Activated naive CD8-positive, alpha-beta T cell treated with anti-CD3 and anti-CD28 coated beads for 36 hours (primary cell): ENCODE measurements around the gene KIF5C. TPM values are rescaled to one million over a fixed set of nuclear protein-coding genes. Genes with fewer than 3 reads are reported as not detected.
A peak's percentile ranks its signal among the peaks of the same experiment; 100 is the strongest.

Experiments used
- DNase-seq: peaks from one replicate; pipeline ENCODE4 v3.0.0; 2021
- H3K27ac Mint-ChIP-seq: one replicate; pipeline ENCODE4 v1.8.0; 2022; ENCODE audit warnings: mild to moderate bottlenecking, moderate library complexity, mixed read lengths
- H3K27me3 Mint-ChIP-seq: one replicate; pipeline ENCODE4 v1.8.0; 2022; ENCODE audit warnings: mild to moderate bottlenecking, mixed read lengths
- H3K36me3 Mint-ChIP-seq: one replicate; pipeline ENCODE4 v1.8.0; 2021; ENCODE audit warnings: mild to moderate bottlenecking, mixed read lengths
- H3K4me1 Mint-ChIP-seq: one replicate; pipeline ENCODE4 v1.8.0; 2021; ENCODE audit warnings: mixed read lengths
- H3K4me3 Mint-ChIP-seq: one replicate; pipeline ENCODE4 v1.8.0; 2022; ENCODE audit warnings: mild to moderate bottlenecking, moderate library complexity, mixed read lengths
- H3K9me3 Mint-ChIP-seq: one replicate; pipeline ENCODE4 v1.8.0; 2022; ENCODE audit warnings: mixed read lengths
- total RNA-seq, 2 experiments: library from RNA; stranded (reverse); gene quantifications; one replicate each; pipeline ENCODE4 v1.2.3, GENCODE V29; 2021

Gene KIF5C
- total RNA-seq, 2 experiments from 2014 or later = 15.3 to 19.7 TPM

DNA sequence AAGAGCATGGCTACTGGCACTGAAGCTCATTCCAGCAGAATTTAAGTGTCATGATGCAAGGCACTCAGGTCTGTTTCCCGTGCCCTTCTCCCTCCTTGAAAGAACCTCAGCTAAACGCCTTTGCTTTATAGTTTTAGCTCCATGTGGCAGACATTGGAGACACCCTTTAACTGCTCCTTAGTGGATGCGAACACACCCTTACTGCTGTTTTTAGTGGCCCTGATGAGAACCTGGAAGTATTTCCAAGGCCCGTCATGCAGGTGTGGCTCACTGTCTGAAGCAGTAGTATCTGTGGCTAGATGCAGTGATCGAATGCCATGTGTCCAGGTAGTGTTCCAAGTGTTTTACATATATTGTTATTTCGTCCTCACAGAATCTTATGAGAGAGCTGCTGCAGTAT, 28.3 kb downstream of the KIF5C start:
- no peaks in the 10 kb centered on the region for H3K9me3 Mint-ChIP-seq
- H3K4me1 Mint-ChIP-seq = no peaks in the 10 kb centered on the region
- DNase-seq = no peak
- H3K4me3 Mint-ChIP-seq = no peak overlapping the region
- no peak overlapping the region for H3K27ac Mint-ChIP-seq
- H3K36me3 Mint-ChIP-seq = no peaks in the 10 kb centered on the region
- H3K27me3 Mint-ChIP-seq = no peaks in the 10 kb centered on the region

DNA sequence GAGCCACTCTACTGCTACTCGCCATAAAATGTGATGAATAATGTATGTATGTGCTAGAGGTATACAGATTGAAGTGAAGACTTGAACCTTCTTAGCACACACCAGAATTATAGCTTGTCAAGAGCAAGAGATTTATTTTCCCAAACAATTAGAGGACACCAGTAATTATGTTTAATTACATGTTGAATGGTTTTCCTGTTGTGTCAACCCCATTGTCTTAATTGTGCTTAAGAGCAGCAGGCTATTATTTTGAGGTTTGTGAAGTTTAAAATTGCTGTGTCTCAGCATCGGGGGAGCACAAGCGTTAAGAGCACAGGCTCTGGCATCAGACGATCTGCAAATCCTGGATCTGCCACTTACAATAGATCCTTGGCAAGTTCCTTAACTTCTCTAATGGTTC, 29.0 kb downstream of the KIF5C start:
- H3K27ac Mint-ChIP-seq = no peak overlapping the region
- H3K9me3 Mint-ChIP-seq = no peaks in the 10 kb centered on the region

DNA sequence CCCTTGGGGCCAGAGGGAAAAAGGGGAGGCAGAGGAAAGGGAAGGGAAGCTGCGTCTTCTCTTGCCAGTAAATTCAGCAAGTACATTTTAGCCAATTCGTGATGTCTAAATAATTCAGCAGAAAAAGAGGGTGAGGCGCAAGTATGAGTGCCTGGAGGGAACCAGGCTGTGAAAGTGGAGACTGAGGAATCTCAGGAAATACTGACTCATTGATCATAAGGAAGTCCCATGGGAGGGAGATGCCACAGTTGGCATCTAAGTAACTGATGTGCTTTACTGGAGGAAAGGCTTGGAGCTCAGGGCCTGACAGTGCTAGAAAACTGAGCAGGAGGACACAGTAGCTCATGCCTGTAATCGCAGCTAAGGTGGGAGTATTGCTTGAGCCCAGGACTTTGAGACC, 31.1 kb downstream of the KIF5C start:
- no peaks in the 10 kb centered on the region for H3K36me3 Mint-ChIP-seq
- H3K9me3 Mint-ChIP-seq = no peaks in the 10 kb centered on the region
- no peaks in the 10 kb centered on the region for H3K4me1 Mint-ChIP-seq
- no peaks in the 10 kb centered on the region for H3K27me3 Mint-ChIP-seq
- no peak for DNase-seq
- H3K4me3 Mint-ChIP-seq = no peak overlapping the region
- no peak overlapping the region for H3K27ac Mint-ChIP-seq

More for the DNA sequence above, 29.0 kb downstream of the KIF5C start:
- H3K36me3 Mint-ChIP-seq = no peaks in the 10 kb centered on the region
- no peak for DNase-seq
- H3K4me1 Mint-ChIP-seq = no peaks in the 10 kb centered on the region
- no peak overlapping the region for H3K4me3 Mint-ChIP-seq
- no peaks in the 10 kb centered on the region for H3K27me3 Mint-ChIP-seq

DNA sequence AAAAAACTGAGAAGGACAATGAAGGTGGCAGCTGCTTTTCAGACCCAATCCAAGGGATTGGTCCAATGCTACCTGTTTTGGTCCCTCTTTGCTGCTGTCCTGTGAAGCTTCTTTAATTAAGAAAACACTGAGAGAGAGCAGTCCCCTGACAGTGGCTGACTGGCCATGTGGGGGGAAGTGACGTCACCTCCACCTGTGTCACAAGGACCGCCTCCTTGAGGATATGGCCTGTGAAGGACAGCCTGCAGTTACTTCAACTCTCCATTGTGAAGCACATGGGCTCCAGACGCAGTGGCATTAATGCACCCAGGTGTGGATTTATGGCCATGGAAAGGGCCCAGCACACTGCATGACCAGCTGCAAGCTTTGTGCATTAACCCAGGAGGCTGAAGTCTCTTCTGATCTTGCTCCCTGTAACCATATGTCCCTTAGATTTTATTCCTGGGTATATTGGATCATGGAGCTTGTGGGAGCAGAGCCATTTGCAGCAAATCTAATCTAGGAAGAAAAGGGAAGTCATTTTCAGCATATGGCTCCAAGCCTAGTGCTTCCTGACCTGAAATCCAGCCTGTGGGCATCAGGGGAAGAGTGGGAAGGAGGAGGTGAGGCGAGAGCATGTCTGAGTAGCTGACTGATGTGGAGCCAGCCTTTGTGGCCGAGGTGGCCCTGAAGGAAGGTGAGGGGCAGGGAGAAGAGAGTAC, 32.2 kb downstream of the KIF5C start:
- Mint-ChIP-seq H3K4me1 (no peaks in the 10 kb centered on the region), H3K27ac (no peak overlapping the region), H3K4me3 (no peak overlapping the region), H3K9me3 (no peaks in the 10 kb centered on the region), H3K27me3 (no peaks in the 10 kb centered on the region), H3K36me3 (peaks cover 2% of the 10 kb centered on the region)
- DNase-seq = no peak

DNA sequence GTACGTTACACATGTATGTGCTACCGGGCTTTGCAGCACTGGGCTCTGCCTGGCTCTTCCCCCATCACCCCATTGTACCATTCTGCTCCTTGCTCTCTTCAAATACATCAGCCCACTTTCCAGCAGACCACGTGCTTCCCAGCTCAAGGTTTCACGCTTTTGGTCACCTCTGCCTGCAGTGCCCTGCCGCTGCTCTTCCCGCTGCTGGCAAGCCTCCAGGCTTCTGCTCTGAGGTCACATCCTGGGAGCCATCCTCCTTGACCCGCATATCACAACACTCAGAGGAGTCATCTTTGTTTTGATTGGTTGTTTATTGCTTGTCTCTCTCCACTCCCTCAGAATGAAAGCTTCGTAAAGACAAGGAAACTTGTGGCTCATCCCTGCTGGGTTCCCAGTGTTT, 34.1 kb downstream of the KIF5C start:
- Mint-ChIP-seq H3K4me3 (no peak overlapping the region), H3K36me3 (peaks cover 2% of the 10 kb centered on the region), H3K27me3 (no peaks in the 10 kb centered on the region), H3K9me3 (no peaks in the 10 kb centered on the region), H3K4me1 (no peaks in the 10 kb centered on the region), H3K27ac (no peak overlapping the region)
- DNase-seq = no peak

DNA sequence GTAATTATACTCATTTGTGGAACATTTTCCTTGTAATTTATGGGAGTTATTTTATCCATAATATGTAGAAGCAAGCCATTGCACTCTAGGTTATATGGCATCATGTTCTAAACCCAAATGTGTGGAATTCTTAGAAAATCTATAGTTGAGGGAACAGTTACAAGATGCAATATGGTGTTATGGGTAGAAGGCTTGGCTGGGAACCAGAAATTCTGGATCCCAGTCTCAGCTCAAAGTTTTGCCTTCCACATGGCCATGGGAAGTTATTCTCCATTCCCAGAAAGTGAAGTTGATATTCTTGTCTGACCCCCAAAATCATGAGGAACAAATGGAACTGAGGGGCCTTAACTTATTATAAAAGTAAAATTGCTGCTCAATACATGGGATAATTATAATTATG, 38.0 kb downstream of the KIF5C start:
- Mint-ChIP-seq H3K4me3 (no peak overlapping the region), H3K27me3 (no peaks in the 10 kb centered on the region), H3K9me3 (no peaks in the 10 kb centered on the region), H3K4me1 (peaks cover 9% of the 10 kb centered on the region), H3K36me3 (peaks cover 4% of the 10 kb centered on the region), H3K27ac (no peak overlapping the region)
- no peak for DNase-seq

DNA sequence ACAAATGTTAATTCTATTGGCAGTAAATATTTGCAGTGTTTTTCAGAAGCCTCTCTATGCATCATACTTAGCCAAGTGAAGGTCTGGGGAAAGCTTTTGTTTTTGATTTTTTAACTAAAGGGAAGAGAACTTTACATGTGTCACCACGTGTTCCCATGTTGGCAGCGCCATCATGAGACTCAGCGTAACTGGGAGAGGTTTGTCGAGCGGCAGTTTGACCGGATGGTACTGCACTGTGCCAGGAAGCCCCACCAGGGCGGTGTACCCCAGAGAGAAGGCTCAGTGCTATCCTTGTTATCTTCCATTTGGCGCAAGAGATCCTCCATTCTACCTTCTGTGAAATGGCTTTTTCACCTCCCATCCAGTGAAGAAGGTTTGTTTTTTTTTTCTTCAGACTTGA, 38.5 kb downstream of the KIF5C start:
- no peaks in the 10 kb centered on the region for H3K27me3 Mint-ChIP-seq
- H3K4me3 Mint-ChIP-seq = no peak overlapping the region
- H3K9me3 Mint-ChIP-seq = peaks cover 3% of the 10 kb centered on the region
- DNase-seq = no peak
- H3K4me1 Mint-ChIP-seq = peaks cover 9% of the 10 kb centered on the region
- H3K36me3 Mint-ChIP-seq = peaks cover 7% of the 10 kb centered on the region
- H3K27ac Mint-ChIP-seq = no peak overlapping the region

DNA sequence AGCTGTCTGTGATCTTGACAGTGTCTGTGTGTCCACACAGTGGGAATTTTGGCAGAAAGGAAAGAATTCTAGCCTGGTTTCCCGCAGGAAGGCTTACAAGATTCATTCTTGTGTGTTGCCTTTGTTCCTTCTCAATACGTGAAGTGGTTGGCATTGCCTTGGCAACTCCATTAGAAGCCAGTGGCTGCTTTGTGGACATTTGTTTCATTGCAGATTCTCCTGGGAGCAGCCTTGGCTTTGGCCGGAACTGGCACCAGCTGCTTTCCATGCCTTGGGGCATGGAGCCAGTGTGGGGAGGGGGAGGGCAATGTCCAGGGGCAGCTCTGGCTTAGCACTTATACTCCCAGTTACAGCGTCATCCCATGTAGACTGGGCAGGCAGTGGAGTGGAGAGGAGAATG, 39.4 kb downstream of the KIF5C start:
- H3K9me3 Mint-ChIP-seq = peaks cover 10% of the 10 kb centered on the region
- no peaks in the 10 kb centered on the region for H3K27me3 Mint-ChIP-seq
- no peak overlapping the region for H3K27ac Mint-ChIP-seq
- H3K4me1 Mint-ChIP-seq = peaks cover 9% of the 10 kb centered on the region
- peaks cover 14% of the 10 kb centered on the region for H3K36me3 Mint-ChIP-seq
- H3K4me3 Mint-ChIP-seq = no peak overlapping the region
- no peak for DNase-seq

DNA sequence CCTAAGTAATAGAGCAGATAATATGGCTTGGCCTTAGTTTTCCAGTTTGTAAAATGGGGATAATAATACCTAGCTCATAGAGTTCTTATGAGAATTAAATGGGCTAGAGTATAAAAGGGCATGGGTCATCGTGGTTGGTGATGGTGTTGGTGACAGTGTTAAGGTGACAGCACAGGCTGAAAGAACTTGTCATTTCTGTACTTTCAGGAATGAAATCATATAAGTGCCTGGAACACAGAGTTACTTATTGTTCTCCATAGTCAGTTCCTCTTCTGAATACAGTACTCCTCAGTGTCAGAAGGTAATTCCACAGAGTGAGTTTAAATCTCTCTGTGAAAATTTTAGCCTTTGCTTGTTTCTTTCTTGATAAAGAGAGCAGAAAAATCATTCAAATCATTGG, 42.4 kb downstream of the KIF5C start:
- H3K27ac Mint-ChIP-seq = no peak overlapping the region
- H3K4me3 Mint-ChIP-seq = no peak overlapping the region
- no peaks in the 10 kb centered on the region for H3K27me3 Mint-ChIP-seq
- DNase-seq = peak; percentile 13
- H3K9me3 Mint-ChIP-seq = peaks cover 10% of the 10 kb centered on the region
- peaks cover 11% of the 10 kb centered on the region for H3K36me3 Mint-ChIP-seq
- H3K4me1 Mint-ChIP-seq = peaks cover 9% of the 10 kb centered on the region

DNA sequence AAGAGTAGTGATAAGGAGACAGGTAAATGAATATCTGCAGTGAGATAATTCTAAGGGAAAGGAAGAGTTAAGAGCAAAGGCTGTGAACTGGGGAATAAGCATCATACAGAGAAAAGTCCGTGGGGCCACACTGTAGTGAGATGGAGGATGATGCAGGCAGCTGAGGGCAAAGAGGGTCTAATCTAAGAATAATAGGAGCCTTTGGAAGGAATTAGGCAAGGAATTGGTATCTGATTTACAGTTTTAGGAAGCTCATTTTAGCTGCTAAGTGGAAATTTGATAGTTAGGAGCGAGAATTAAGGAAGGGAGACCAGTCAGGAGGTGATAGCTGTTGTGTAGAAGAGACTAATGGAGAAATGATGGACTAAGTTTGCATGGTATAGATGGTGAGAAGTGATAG, 43.5 kb downstream of the KIF5C start:
- no peak overlapping the region for H3K27ac Mint-ChIP-seq
- H3K4me1 Mint-ChIP-seq = peaks cover 9% of the 10 kb centered on the region
- no peak for DNase-seq
- peaks cover 10% of the 10 kb centered on the region for H3K9me3 Mint-ChIP-seq
- no peak overlapping the region for H3K4me3 Mint-ChIP-seq
- H3K36me3 Mint-ChIP-seq = peaks cover 11% of the 10 kb centered on the region
- H3K27me3 Mint-ChIP-seq = no peaks in the 10 kb centered on the region

DNA sequence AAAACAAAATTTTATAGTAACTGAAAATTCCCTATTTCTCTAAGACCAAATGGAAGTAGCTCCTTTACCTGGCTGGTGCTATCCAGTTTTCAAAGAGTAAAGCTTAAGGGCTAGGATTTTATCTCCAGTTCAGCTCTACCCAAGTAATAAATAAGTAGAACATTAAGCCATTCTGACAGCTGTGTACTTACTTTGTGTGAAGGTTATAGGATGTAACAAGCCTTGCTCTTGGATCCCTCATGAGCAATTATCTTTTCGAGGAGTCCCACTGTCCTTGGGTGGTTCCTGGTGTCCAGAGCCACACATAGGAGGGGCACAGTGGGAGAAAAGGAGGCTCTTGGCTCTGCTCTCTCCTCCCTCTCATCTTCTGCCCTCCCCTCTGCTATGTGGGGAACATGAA, 45.5 kb downstream of the KIF5C start:
- peaks cover 11% of the 10 kb centered on the region for H3K36me3 Mint-ChIP-seq
- peaks cover 10% of the 10 kb centered on the region for H3K9me3 Mint-ChIP-seq
- no peak overlapping the region for H3K27ac Mint-ChIP-seq
- H3K4me1 Mint-ChIP-seq = peaks cover 9% of the 10 kb centered on the region
- no peak overlapping the region for H3K4me3 Mint-ChIP-seq
- no peaks in the 10 kb centered on the region for H3K27me3 Mint-ChIP-seq
- no peak for DNase-seq

DNA sequence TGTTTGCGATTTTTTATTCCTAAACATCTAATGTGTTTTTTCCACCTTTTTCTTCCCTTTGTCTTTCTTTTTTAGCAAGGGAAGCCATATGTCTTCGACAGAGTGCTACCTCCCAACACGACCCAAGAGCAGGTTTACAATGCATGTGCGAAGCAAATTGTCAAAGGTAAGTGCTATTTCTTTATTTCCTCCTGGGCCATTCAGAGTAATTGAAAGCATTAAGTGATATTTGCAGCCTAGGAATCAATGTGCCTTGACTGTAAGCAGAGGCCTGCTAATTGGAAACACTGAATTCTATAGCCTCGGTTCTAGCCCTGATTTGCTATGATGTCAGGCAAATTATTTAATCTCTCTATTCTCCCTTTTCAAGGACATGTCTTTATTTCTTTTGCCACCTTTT, 47.0 kb downstream of the KIF5C start:
- H3K27me3 Mint-ChIP-seq = no peaks in the 10 kb centered on the region

DNA sequence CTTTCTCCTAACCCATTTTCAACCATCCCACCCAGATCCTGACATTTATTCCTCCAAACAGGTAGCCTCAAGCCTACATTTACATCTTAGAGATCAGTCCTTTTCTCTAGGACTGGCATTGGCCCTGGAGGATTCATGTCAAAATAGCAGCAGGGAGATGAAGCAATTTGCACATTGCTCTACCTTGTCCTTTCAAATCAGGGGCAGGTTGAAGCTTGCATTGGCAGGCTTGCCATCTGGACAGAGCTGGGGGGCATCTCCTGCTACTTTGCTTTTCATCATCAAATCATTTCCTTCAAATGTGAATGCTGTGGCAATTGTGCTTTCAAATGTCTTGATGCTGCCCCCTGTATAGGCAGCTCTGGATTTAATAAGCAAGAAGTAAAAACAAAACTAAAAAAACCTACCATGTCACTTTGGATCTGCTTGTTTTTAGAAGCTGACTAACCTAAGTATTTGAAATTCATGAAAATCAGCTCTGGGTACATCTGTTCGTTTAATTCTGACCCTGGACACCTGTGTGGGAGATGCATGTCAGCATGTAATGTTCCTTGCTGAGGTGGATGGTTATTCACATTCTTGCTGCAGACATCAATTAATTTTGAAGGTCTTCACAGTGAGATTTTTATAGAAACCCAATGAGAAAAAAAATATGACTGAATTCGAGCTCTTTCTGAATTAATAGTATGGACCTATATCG, 47.9 kb downstream of the KIF5C start:
- DNase-seq = no peak
- Mint-ChIP-seq H3K36me3 (peaks cover 11% of the 10 kb centered on the region), H3K27ac (no peak overlapping the region), H3K27me3 (no peaks in the 10 kb centered on the region), H3K9me3 (peaks cover 10% of the 10 kb centered on the region), H3K4me3 (no peak overlapping the region), H3K4me1 (peaks cover 15% of the 10 kb centered on the region)

More for the DNA sequence above, 47.0 kb downstream of the KIF5C start:
- H3K4me3 Mint-ChIP-seq = no peak overlapping the region
- H3K4me1 Mint-ChIP-seq = peaks cover 19% of the 10 kb centered on the region
- H3K27ac Mint-ChIP-seq = no peak overlapping the region
- no peak for DNase-seq
- H3K36me3 Mint-ChIP-seq = peaks cover 11% of the 10 kb centered on the region
- H3K9me3 Mint-ChIP-seq = peaks cover 10% of the 10 kb centered on the region

DNA sequence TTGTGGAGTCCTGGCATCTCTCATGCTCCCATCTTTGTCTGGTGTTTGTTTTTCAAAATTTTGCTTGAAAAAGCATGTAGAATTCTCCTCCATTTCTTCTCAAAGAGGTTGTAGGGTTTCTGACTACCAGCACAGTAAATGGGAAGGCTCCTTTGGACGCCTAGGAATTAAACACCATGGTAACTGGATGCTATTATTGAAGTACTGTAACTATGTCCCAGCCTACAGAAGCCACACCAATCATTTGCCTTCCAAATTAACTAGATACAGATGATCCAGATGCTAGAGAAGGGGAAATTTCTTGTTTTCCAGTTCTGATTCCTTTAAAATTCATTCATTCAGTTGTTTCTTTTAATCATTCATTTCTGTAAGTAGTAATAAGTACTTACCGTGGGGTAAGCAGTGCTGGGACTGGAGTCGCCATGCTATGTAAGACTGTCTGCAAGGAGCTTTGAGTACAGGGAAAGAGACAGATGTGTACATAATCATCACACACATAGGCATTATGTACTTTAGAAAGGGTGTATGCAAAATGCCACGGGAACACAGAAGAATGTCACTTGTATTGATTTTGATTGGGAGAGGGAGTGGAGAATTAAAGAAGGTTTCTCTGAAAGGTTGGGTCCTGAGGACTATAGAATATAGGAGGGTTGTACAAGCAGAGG, 49.6 kb downstream of the KIF5C start:
- no peak for DNase-seq
- Mint-ChIP-seq H3K27ac (no peak overlapping the region), H3K36me3 (peaks cover 1% of the 10 kb centered on the region)

DNA sequence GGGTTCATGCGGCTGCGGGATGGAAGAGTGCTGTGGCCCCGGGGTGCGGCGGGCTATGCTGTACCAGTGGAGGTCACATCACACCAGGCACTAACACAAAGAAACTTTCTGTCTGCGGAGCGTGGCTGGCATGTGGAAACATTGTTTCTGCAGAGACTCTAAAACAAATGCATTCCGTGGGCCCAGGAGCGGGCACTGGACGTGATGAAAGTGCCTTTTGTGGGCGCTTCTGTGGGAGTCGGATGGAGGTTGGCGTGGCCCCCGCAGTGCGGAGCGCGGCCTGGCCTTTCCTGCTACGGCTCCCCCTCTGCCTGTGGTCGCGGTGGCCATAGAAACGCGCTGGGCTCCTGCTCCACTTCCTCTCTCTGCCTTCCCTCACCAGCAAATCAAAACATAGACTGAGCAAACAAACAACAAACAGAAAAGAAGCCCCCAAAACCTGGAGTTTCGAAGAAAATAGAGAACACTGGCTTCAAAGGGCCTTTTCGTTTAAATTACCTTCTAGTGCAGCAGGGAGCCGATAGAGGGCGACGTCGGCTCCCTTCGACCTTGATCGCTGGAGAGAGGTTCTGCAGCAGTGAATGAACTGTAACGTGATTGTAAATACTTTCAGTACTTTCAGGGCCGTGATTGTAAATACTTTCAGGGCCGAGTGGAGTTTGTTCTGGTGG, 51.4 kb downstream of the KIF5C start:
- Mint-ChIP-seq H3K27me3 (no peaks in the 10 kb centered on the region), H3K4me3 (peak overlapping the region; percentile 75), H3K4me1 (peaks cover 15% of the 10 kb centered on the region), H3K27ac (peak overlapping the region; percentile 80), H3K9me3 (no peaks in the 10 kb centered on the region), H3K36me3 (peaks cover 1% of the 10 kb centered on the region)
- DNase-seq = peak; percentile 49

More for the DNA sequence above, 49.6 kb downstream of the KIF5C start:
- Mint-ChIP-seq H3K9me3 (no peaks in the 10 kb centered on the region), H3K27me3 (no peaks in the 10 kb centered on the region), H3K4me3 (no peak overlapping the region), H3K4me1 (peaks cover 15% of the 10 kb centered on the region)
